ENCODE results near the gene SLC29A4. TPM values are rescaled to one million over a fixed set of nuclear protein-coding genes. Genes with fewer than 3 reads are reported as not detected.
A peak's percentile ranks its signal among the peaks of the same experiment; 100 is the strongest.

SLC29A4 gene
- total and polyA plus RNA-seq, 2 of the 13 experiments (the other 11 are each of a cell fraction or from before 2014, with no cell fraction given): 29.7 to 31.7 TPM

DNA sequence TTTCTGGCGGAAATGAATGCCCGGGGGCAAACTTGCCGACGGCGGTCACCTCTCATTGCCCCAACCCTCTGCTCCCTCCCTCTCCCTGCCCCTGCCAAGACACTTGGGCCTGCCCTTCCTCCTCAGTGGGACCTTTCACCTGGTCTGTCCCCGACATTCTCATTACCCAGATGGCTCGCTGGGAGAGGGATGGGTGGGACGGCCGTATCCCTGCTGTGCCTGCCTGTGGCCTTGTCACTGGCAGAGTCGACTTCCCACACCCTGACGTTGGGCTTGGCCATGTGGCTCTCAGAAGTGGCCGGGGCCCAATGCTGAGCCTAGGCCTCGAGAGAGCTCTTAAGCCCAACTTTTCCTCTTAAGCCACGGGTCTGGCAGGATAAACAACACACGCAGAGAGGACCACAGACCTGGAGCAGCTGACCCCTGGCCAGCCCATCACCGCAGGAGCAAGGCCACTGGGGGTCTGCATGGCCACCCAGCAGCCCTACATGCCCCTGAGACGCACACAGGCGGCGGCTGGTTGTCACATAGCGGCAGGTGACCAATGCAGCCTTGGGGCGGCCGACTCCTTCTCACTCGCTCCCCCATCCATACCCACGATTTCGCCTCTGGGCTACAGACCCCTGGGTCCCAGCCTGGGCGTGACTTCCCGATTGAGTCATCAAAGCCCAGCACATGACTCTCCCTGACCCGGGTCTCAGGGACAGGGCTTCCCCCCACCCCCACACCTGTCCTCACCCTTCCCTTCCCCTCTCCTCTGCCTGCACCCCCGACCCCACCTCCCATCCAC, 40.1 kb downstream of the SLC29A4 start:
- Histone ChIP-seq H3K36me3 (replicated peaks in 1 of 2; ENCODE audit: control insufficient read depth in 1 of 2, insufficient read depth in 2 of 2, low read length in 2 of 2) (peaks cover 12 to 34% of the 10 kb centered on the region in 2 experiments; a peak in 4 of 5 replicates), H3K4me2 (ENCODE audit: low read depth, low read length) (no peak overlapping the region), H2AFZ (ENCODE audit: low read length) (no peak overlapping the region), H3K9me3 (ENCODE audit: low read length) (peaks cover 10% of the 10 kb centered on the region; the same call in 1 of the 2 replicates), H3K79me2 (ENCODE audit: insufficient read depth, low read length) (no peaks in the 10 kb centered on the region), H3K4me1 (ENCODE audit: insufficient read depth, low read length) (no peaks in the 10 kb centered on the region), H3K27me3 (ENCODE audit: control insufficient read depth in 1 of 2, insufficient read depth in 2 of 2, low read length in 2 of 2) (no peaks in the 10 kb centered on the region), H3K4me3 (replicated peaks in 1 of 3; ENCODE audit: insufficient read depth in 1 of 3, low read depth in 2 of 3, low read length in 3 of 3) (no peak overlapping the region), H3K27ac (ENCODE audit: extremely low read length, insufficient read depth, low read length) (no peak overlapping the region), H3K9ac (ENCODE audit: insufficient read depth, low read depth, low read length) (no peak overlapping the region), H4K20me1 (ENCODE audit: insufficient read depth, low read length) (no peaks in the 10 kb centered on the region)
- no TSS peak for BruUV-seq (replicated peaks)
- no peak for FAIRE-seq
- DNase-seq (ENCODE audit: low spot score): no peak
- intact Hi-C loops (cut with micrococcal nuclease; ENCODE audit: unreplicated experiment): no loop called here
- in situ Hi-C loops (cut with HindIII; ENCODE audit: extremely low pct_ligation_motif_present, low pct_unique_long_range_greater_than_20kb): no loop called here
- POLR2A ChIA-PET: no interaction called here
- WGBS (ENCODE audit: low lambda C conversion rate): 97% methylated on average over 22 of the region's 29 CpGs
- CTCF ChIA-PET (ENCODE audit: low intra/inter-chr PET ratio, low total read pairs): no interaction called here
- TF ChIP-seq RFXANK (CRISPR knock-in tag; IDR thresholded peaks at IDR 0.05): no peak
- TF ChIP-seq RBM39 (IDR thresholded peaks at IDR 0.05; ENCODE audit: low read depth, low read length, poor library complexity, severe bottlenecking): no peak
- TF ChIP-seq RBM22 (optimal IDR thresholded peaks at IDR 0.05; ENCODE audit: low read length): peak; percentile 37
- TF ChIP-seq CREM (IDR thresholded peaks at IDR 0.05): no peak
- TF ChIP-seq CREM (CRISPR knock-in tag; IDR thresholded peaks at IDR 0.05): no peak
- peak; percentile 33 for TF ChIP-seq AGO2 (optimal IDR thresholded peaks at IDR 0.05; ENCODE audit: low read depth, low read length)
- no peak for TF ChIP-seq FIP1L1 (IDR thresholded peaks at IDR 0.05; ENCODE audit: borderline replicate concordance, insufficient read depth, low read depth, low read length)
- no peak; the same call in 2 of the 3 replicates for ATAC-seq
